Measurements from ENCODE around the gene ZNF532.

DNA sequence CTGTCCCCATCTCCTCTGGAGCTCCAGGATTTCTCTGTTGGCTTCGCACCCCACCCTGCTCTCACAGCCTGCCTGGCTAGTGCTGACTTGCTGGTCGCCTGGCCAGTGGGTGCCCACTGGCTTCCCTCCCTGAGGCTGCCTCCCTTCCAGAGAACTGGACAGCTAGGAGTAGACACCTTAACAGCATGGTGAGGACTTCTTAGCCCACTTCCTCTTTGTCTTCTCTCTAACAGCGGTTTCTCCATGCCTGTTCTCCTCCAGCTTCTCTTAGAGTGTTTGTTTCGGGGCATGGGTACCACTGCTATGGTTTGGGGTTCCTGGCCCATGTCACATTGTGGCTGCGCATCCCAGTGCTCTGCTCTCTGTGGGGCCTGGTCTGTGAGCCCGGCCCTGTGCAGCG lies 37.1 kb downstream of the ZNF532 start:
- TF ChIP-seq, protein P1, sequence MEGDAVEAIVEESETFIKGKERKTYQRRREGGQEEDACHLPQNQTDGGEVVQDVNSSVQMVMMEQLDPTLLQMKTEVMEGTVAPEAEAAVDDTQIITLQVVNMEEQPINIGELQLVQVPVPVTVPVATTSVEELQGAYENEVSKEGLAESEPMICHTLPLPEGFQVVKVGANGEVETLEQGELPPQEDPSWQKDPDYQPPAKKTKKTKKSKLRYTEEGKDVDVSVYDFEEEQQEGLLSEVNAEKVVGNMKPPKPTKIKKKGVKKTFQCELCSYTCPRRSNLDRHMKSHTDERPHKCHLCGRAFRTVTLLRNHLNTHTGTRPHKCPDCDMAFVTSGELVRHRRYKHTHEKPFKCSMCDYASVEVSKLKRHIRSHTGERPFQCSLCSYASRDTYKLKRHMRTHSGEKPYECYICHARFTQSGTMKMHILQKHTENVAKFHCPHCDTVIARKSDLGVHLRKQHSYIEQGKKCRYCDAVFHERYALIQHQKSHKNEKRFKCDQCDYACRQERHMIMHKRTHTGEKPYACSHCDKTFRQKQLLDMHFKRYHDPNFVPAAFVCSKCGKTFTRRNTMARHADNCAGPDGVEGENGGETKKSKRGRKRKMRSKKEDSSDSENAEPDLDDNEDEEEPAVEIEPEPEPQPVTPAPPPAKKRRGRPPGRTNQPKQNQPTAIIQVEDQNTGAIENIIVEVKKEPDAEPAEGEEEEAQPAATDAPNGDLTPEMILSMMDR (conservative IDR thresholded peaks at IDR 0.05): no peak
- no peak for TF ChIP-seq EZH2 (IDR thresholded peaks at IDR 0.05; ENCODE audit: low read depth)
